Suprapubic skin (tissue), 4 donors: ENCODE data around the gene XPC. TPM values are rescaled to one million over a fixed set of nuclear protein-coding genes. Genes with fewer than 3 reads are reported as not detected.

Experiments
- DNase-seq, 2 donors: peaks; one replicate each; pipeline ENCODE4 v3.0.0-alpha.2; 2019; ENCODE audit warnings: low spot score in 2 of 2
- H3K27ac ChIP-seq: fragments of 200-600 bp; sonication (generic); one replicate; pipeline ENCODE4 v1.5.1; 2019
- H3K27me3 ChIP-seq: fragments of 200-600 bp; sonication (generic); one replicate; pipeline ENCODE4 v1.5.1; 2019
- H3K36me3 ChIP-seq: fragments of 200-600 bp; sonication (generic); one replicate; pipeline ENCODE4 v1.5.1; 2019
- H3K4me1 ChIP-seq: fragments of 200-600 bp; sonication (generic); one replicate; pipeline ENCODE4 v1.5.1; 2019
- H3K4me3 ChIP-seq: fragments of 200-600 bp; sonication (generic); one replicate; pipeline ENCODE4 v1.5.1; 2019; ENCODE audit warnings: mild to moderate bottlenecking
- H3K9me3 ChIP-seq: fragments of 200-600 bp; sonication (generic); one replicate; pipeline ENCODE4 v1.5.1; 2019
- CTCF ChIP-seq, 2 donors: fragments of 200-600 bp in 1 of 2; fragments of 450-650 bp in 1 of 2; sonication (generic) in 1 of 2; IDR thresholded peaks; one replicate each; pipeline ENCODE4 v1.5.1; 2016 to 2019; ENCODE audit warnings: antibody characterized with exemption in 2 of 2, mild to moderate bottlenecking in 1 of 2, moderate library complexity in 1 of 2
- EP300 ChIP-seq: sonication (generic); formaldehyde crosslinking; IDR thresholded peaks from one replicate; pipeline ENCODE4 v1.6.1; 2017; ENCODE audit warnings: antibody characterized with exemption
- POLR2A ChIP-seq, 2 donors: fragments of 450-650 bp; IDR thresholded peaks; one replicate each; pipeline ENCODE4 v1.6.1; 2017; ENCODE audit warnings: antibody characterized with exemption in 2 of 2, mild to moderate bottlenecking in 2 of 2, moderate library complexity in 2 of 2
- POLR2AphosphoS5 ChIP-seq, 3 donors: sonication (generic); formaldehyde crosslinking; IDR thresholded peaks; one replicate each; pipeline ENCODE4 v1.6.1; 2017; ENCODE audit warnings: antibody characterized with exemption in 3 of 3
- WGBS: methylation state at CpG from one replicate; pipeline ENCODE4 v1.1.5; 2018; 5-methylcytosine and 5-hydroxymethylcytosine counted together
- total RNA-seq, 4 donors: library from RNA; depleted of rRNA; stranded (reverse); fragments of >200 nt; gene quantifications; one replicate each; pipeline ENCODE4 v1.1.0, GENCODE V29; 2016

The XPC gene
- total RNA-seq, 4 donors from 2014 or later = 49.7 to 176 (median 66.4) TPM

DNA sequence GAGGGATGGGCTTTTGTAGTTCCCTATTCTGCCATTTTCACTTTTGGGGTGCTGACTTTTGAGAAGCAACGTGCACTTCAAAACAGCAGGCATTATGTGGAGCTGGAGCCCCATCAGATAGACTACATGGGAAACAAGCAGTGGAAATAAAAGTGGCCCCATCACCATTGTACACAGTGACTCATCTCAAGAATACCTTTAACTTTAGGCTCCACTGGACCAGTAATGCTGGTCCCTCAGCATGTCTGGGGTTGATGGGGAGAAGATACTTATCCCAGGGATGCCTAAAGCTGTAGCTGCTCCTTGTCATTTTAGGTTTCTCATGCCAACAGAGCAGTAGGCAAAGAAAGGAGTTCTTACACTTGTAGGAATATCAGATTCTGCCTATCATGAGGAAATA is 45.2 kb upstream of the XPC start:
- Histone ChIP-seq H3K9me3 (no peaks in the 10 kb centered on the region), H3K36me3 (no peaks in the 10 kb centered on the region), H3K27me3 (no peaks in the 10 kb centered on the region), H3K4me1 (peaks cover 12% of the 10 kb centered on the region), H3K4me3 (no peak overlapping the region), H3K27ac (no peak overlapping the region)
- DNase-seq = no peak
- TF ChIP-seq EP300 (no peak), POLR2AphosphoS5 (IDR thresholded peaks at IDR 0.05) (no peak), POLR2A (IDR thresholded peaks at IDR 0.05) (no peak)
- 86% methylated on average over 1 of the region's 1 CpG for WGBS

- peaks cover 7% of the 10 kb centered on the region for H3K4me1 ChIP-seq
- TF ChIP-seq CTCF (IDR thresholded peaks at IDR 0.05) (no peak), EP300 (no peak), POLR2A (IDR thresholded peaks at IDR 0.05) (no peak), POLR2AphosphoS5 (IDR thresholded peaks at IDR 0.05) (no peak)
- no peaks in the 10 kb centered on the region for H3K9me3 ChIP-seq
- no peak overlapping the region for H3K4me3 ChIP-seq
- no peaks in the 10 kb centered on the region for H3K27me3 ChIP-seq
- H3K36me3 ChIP-seq = no peaks in the 10 kb centered on the region
- DNase-seq = no peak
- H3K27ac ChIP-seq = no peak overlapping the region
- WGBS = 55% methylated on average over 3 of the region's 3 CpGs
Measured at GRCh38 chr3:14222900-14223594, 44.6 kb upstream of the XPC start.

- Histone ChIP-seq H3K36me3 (no peaks in the 10 kb centered on the region), H3K4me3 (no peak overlapping the region), H3K27ac (no peak overlapping the region), H3K27me3 (no peaks in the 10 kb centered on the region), H3K4me1 (peaks cover 7% of the 10 kb centered on the region), H3K9me3 (no peaks in the 10 kb centered on the region)
- WGBS = 32% methylated on average over 1 of the region's 1 CpG
- DNase-seq = no peak
- TF ChIP-seq POLR2A (IDR thresholded peaks at IDR 0.05) (no peak), EP300 (no peak), POLR2AphosphoS5 (IDR thresholded peaks at IDR 0.05) (no peak), CTCF (IDR thresholded peaks at IDR 0.05) (no peak)
Measured at GRCh38 chr3:14222457-14222856, 44.1 kb upstream of the XPC start.

GRCh38 chr3:14221902-14222301 is 43.5 kb upstream of the XPC start:
- no peak for DNase-seq
- H3K9me3 ChIP-seq = no peaks in the 10 kb centered on the region
- no peaks in the 10 kb centered on the region for H3K36me3 ChIP-seq
- no peaks in the 10 kb centered on the region for H3K27me3 ChIP-seq
- H3K27ac ChIP-seq = no peak overlapping the region
- TF ChIP-seq POLR2AphosphoS5 (IDR thresholded peaks at IDR 0.05) (no peak), EP300 (no peak), CTCF (IDR thresholded peaks at IDR 0.05) (no peak), POLR2A (IDR thresholded peaks at IDR 0.05) (no peak)
- H3K4me1 ChIP-seq = peaks cover 7% of the 10 kb centered on the region
- no peak overlapping the region for H3K4me3 ChIP-seq
- 95% methylated on average over 1 of the region's 1 CpG for WGBS

DNA sequence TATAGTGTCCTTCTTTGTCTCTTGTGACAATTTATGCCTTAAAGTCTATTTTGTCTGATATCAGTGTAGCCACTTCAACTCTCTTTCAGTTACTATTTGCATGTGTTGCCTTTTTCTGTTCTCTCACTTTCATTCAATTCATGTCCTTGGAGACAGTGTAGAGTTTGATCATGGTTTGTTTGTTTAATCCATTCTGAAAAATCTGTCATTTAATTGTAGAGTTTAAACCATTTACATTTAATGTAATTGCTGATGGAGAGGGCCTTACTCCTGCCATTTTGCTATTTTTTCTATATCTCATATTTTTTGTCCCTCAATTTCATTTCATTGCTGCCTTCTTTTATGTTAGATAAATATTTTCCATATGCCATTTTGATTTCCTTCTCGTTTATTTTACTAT is 42.5 kb upstream of the XPC start:
- Histone ChIP-seq H3K4me3 (no peak overlapping the region), H3K9me3 (no peaks in the 10 kb centered on the region), H3K27me3 (no peaks in the 10 kb centered on the region), H3K27ac (no peak overlapping the region), H3K4me1 (peaks cover 5% of the 10 kb centered on the region), H3K36me3 (no peaks in the 10 kb centered on the region)
- 83% methylated on average over 1 of the region's 1 CpG for WGBS
- TF ChIP-seq POLR2A (IDR thresholded peaks at IDR 0.05) = no peak
- no peak for TF ChIP-seq CTCF (IDR thresholded peaks at IDR 0.05)
- TF ChIP-seq EP300 = no peak
- TF ChIP-seq POLR2AphosphoS5 (IDR thresholded peaks at IDR 0.05) = no peak
- DNase-seq = no peak

DNA sequence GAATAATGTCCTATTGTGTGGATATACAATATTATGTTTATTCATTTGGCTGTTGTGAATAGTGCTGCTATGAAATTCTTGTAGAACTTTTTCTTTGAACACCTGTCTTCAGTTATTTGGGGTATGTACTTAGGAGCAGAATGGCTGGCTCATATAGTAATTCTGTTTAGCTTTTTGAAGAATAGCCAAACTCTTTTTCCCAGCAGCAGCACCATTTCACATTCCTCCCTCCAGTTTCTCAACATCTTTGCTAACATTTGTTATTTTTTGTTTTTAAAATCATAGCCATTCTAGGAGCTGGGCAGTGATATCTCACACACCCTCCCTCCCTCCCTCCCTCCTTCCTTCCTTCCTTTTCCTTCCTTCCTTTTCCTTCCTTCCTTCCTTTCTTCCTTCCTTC is 40.0 kb upstream of the XPC start:
- Histone ChIP-seq H3K9me3 (no peaks in the 10 kb centered on the region), H3K4me3 (no peak overlapping the region), H3K36me3 (no peaks in the 10 kb centered on the region), H3K27me3 (no peaks in the 10 kb centered on the region), H3K4me1 (peaks cover 2% of the 10 kb centered on the region), H3K27ac (no peak overlapping the region)
- no peak for TF ChIP-seq EP300
- no peak for TF ChIP-seq POLR2A (IDR thresholded peaks at IDR 0.05)
- no peak for TF ChIP-seq CTCF (IDR thresholded peaks at IDR 0.05)
- no peak for TF ChIP-seq POLR2AphosphoS5 (IDR thresholded peaks at IDR 0.05)
- DNase-seq = no peak
